Gastrocnemius medialis (tissue), 4 donors: Measurements from ENCODE around the gene PRICKLE2. TPM values are rescaled to one million over a fixed set of nuclear protein-coding genes. Genes with fewer than 3 reads are reported as not detected.

Source experiments
- ATAC-seq, 2 donors: fragments of 150-250 bp; one replicate each; pipeline ENCODE4 v1.9.1; 2016
- DNase-seq, 2 donors: peaks; one replicate each; pipeline ENCODE4 v3.0.0-alpha.2; 2019
- H3K27ac ChIP-seq, 4 donors: fragments of 200-600 bp; sonication (generic); 1 replicate in 1 of 4; 2 replicates in 3 of 4; pipeline ENCODE4 v1.5.1; 2016 to 2018; ENCODE audit warnings: mild to moderate bottlenecking in 2 of 4, moderate library complexity in 1 of 4
- H3K27me3 ChIP-seq, 3 donors: fragments of 200-600 bp; sonication (generic) in 2 of 3; 1 replicate in 1 of 3; 2 replicates in 2 of 3; pipeline versions ENCODE4 v1.5.1 to v1.6.0; 2016 to 2019; ENCODE audit warnings: mild to moderate bottlenecking in 1 of 3, moderate library complexity in 1 of 3
- H3K36me3 ChIP-seq, 2 donors: fragments of 200-600 bp; sonication (generic) in 1 of 2; one replicate each; pipeline ENCODE4 v1.5.1; 2017 to 2018
- H3K4me1 ChIP-seq, 2 donors: fragments of 200-600 bp; sonication (generic) in 1 of 2; one replicate each; pipeline ENCODE4 v1.5.1; 2016 to 2017; ENCODE audit warnings: mild to moderate bottlenecking in 2 of 2
- H3K4me3 ChIP-seq, 4 donors: fragments of 200-600 bp; sonication (generic) in 3 of 4; 1 replicate in 1 of 4; 2 replicates in 3 of 4; pipeline ENCODE4 v1.5.1; 2016 to 2019; ENCODE audit warnings: mild to moderate bottlenecking in 2 of 4
- H3K9me3 ChIP-seq, 3 donors: fragments of 200-600 bp; sonication (generic) in 2 of 3; 1 replicate in 1 of 3; 2 replicates in 2 of 3; pipeline ENCODE4 v1.5.1; 2016 to 2019
- CTCF ChIP-seq, 5 experiments: fragments of 450-650 bp in 3 of 5; fragments of 200-600 bp in 2 of 5; sonication (generic) in 2 of 5; IDR thresholded peaks in 4 of 5; conservative IDR thresholded peaks in 1 of 5; 1 replicate in 4 of 5; 2 replicates in 1 of 5; pipeline ENCODE4 v1.5.1; 2016 to 2019; ENCODE audit warnings: antibody characterized with exemption in 5 of 5, mild to moderate bottlenecking in 3 of 5, moderate library complexity in 3 of 5
- POLR2A ChIP-seq, 2 donors: fragments of 450-650 bp; IDR thresholded peaks; one replicate each; pipeline ENCODE4 v1.6.1; 2017; ENCODE audit warnings: antibody characterized with exemption in 2 of 2, mild to moderate bottlenecking in 2 of 2, moderate library complexity in 2 of 2
- in situ Hi-C, 4 donors: fragments of 200-750 bp; cut with MboI; loops; one replicate each; pipeline versions ENCODE4 v1.15.0 to v1.8.0; 2017; ENCODE audit warnings: low sequenced_read_pairs in 4 of 4
- intact Hi-C: fragments of 100-400 bp; cut with DNase I; formaldehyde crosslinking; loops from one replicate; pipeline ENCODE4 v1.15.1; 2023; ENCODE audit warnings: low total_unique reads
- total RNA-seq, 4 donors: library from RNA; depleted of rRNA; stranded (reverse); fragments of >200 nt; gene quantifications; one replicate each; pipeline versions ENCODE4 v1.1.0 to v1.2.3, GENCODE V29; 2016

Gene PRICKLE2
- total RNA-seq, 4 donors from 2014 or later = 3.6 to 6.7 (median 4.6) TPM

- no peak for ATAC-seq
- Histone ChIP-seq H3K27ac (no peak overlapping the region), H3K4me3 (no peak overlapping the region), H3K27me3 (no peaks in the 10 kb centered on the region), H3K4me1 (no peaks in the 10 kb centered on the region), H3K9me3 (no peaks in the 10 kb centered on the region), H3K36me3 (no peaks in the 10 kb centered on the region)
- intact Hi-C loops = no loop called here
- DNase-seq = no peak
- in situ Hi-C loops = no loop called here
- TF ChIP-seq POLR2A (IDR thresholded peaks at IDR 0.05) = no peak
- TF ChIP-seq CTCF (IDR thresholded peaks at IDR 0.05 in 4 of 5, conservative IDR thresholded peaks at IDR 0.05 in 1 of 5) = no peak
These were observed 115.2 kb downstream of the PRICKLE2 start for GRCh38 chr3:64110071-64110470.

GRCh38 chr3:64109438-64109837 is 115.8 kb downstream of the PRICKLE2 start:
- H3K4me3 ChIP-seq = no peak overlapping the region
- H3K36me3 ChIP-seq = no peaks in the 10 kb centered on the region
- DNase-seq (no peak), ATAC-seq (no peak)
- no peak overlapping the region for H3K27ac ChIP-seq
- no peaks in the 10 kb centered on the region for H3K4me1 ChIP-seq
- H3K9me3 ChIP-seq = no peaks in the 10 kb centered on the region
- in situ Hi-C loops = no loop called here
- H3K27me3 ChIP-seq = no peaks in the 10 kb centered on the region
- TF ChIP-seq CTCF (IDR thresholded peaks at IDR 0.05 in 4 of 5, conservative IDR thresholded peaks at IDR 0.05 in 1 of 5) = no peak
- no peak for TF ChIP-seq POLR2A (IDR thresholded peaks at IDR 0.05)
- intact Hi-C loops = no loop called here

GRCh38 chr3:64108784-64109317 is 116.4 kb downstream of the PRICKLE2 start:
- no peaks in the 10 kb centered on the region for H3K36me3 ChIP-seq
- no peaks in the 10 kb centered on the region for H3K9me3 ChIP-seq
- H3K27ac ChIP-seq = no peak overlapping the region
- H3K4me3 ChIP-seq = no peak overlapping the region
- in situ Hi-C loops = no loop called here
- H3K27me3 ChIP-seq = no peaks in the 10 kb centered on the region
- H3K4me1 ChIP-seq = no peaks in the 10 kb centered on the region
- no peak for ATAC-seq
- no peak for DNase-seq
- intact Hi-C loops = no loop called here
- TF ChIP-seq CTCF (IDR thresholded peaks at IDR 0.05 in 4 of 5, conservative IDR thresholded peaks at IDR 0.05 in 1 of 5) (no peak), POLR2A (IDR thresholded peaks at IDR 0.05) (no peak)

- DNase-seq = no peak
- no peaks in the 10 kb centered on the region for H3K27me3 ChIP-seq
- in situ Hi-C loops = no loop called here
- intact Hi-C loops = no loop called here
- ATAC-seq = no peak
- H3K4me3 ChIP-seq = no peak overlapping the region
- H3K4me1 ChIP-seq = no peaks in the 10 kb centered on the region
- H3K27ac ChIP-seq = no peak overlapping the region
- no peak for TF ChIP-seq POLR2A (IDR thresholded peaks at IDR 0.05)
- TF ChIP-seq CTCF (IDR thresholded peaks at IDR 0.05 in 4 of 5, conservative IDR thresholded peaks at IDR 0.05 in 1 of 5) = no peak
- H3K36me3 ChIP-seq = no peaks in the 10 kb centered on the region
- no peaks in the 10 kb centered on the region for H3K9me3 ChIP-seq
These were observed 117.0 kb downstream of the PRICKLE2 start for GRCh38 chr3:64108231-64108630.

- TF ChIP-seq CTCF (IDR thresholded peaks at IDR 0.05 in 4 of 5, conservative IDR thresholded peaks at IDR 0.05 in 1 of 5) (no peak), POLR2A (IDR thresholded peaks at IDR 0.05) (no peak)
- in situ Hi-C loops (no loop called here), intact Hi-C loops (no loop called here)
- Histone ChIP-seq H3K4me1 (no peaks in the 10 kb centered on the region), H3K27ac (no peak overlapping the region), H3K27me3 (no peaks in the 10 kb centered on the region), H3K4me3 (no peak overlapping the region), H3K9me3 (no peaks in the 10 kb centered on the region), H3K36me3 (no peaks in the 10 kb centered on the region)
- no peak for DNase-seq
- ATAC-seq = no peak
These were observed 118.1 kb downstream of the PRICKLE2 start for GRCh38 chr3:64107190-64107589.
